Keratinocyte (primary cell): ENCODE measurements around the gene TLR8. TPM values are rescaled to one million over a fixed set of nuclear protein-coding genes. Genes with fewer than 3 reads are reported as not detected.

Source experiments
- DNase-seq: peaks from one replicate; pipeline ENCODE4 v3.0.0-alpha.2; 2011; ENCODE audit warnings: low read depth, missing footprints, low spot score
- FAIRE-seq: peaks from 2 replicates; lab custom pipeline; 2011; peaks lifted over from hg19 to GRCh38; lab: Jason Lieb, UNC
- H2AFZ ChIP-seq: 2 replicates; pipeline ENCODE4 v1.6.0; 2012; ENCODE audit warnings: low read length, control low read depth, inconsistent platforms; ENCODE audit not compliant: control insufficient read depth
- H3K27ac ChIP-seq: 2 replicates; pipeline ENCODE4 v1.5.1; 2011; ENCODE audit warnings: low read length; ENCODE audit not compliant: control insufficient read depth, insufficient read depth
- H3K27me3 ChIP-seq: 3 replicates; pipeline ENCODE4 v1.6.0; 2011; ENCODE audit warnings: low read length; ENCODE audit not compliant: control insufficient read depth, insufficient read depth; ENCODE audit errors: extremely low read depth
- H3K36me3 ChIP-seq, 2 experiments: 2 replicates in 1 of 2; 3 replicates in 1 of 2; pipeline ENCODE4 v1.5.1; 2011; ENCODE audit warnings: low read length in 2 of 2, mild to moderate bottlenecking in 1 of 2; ENCODE audit not compliant: control insufficient read depth in 2 of 2, insufficient read depth in 2 of 2; ENCODE audit errors: extremely low read depth in 1 of 2
- H3K4me1 ChIP-seq: 3 replicates; pipeline ENCODE4 v1.5.1; 2011; ENCODE audit warnings: low read length; ENCODE audit not compliant: control insufficient read depth, insufficient read depth; ENCODE audit errors: extremely low read depth
- H3K4me2 ChIP-seq: 3 replicates; pipeline ENCODE4 v1.6.0; 2011; ENCODE audit warnings: low read depth, low read length; ENCODE audit not compliant: control insufficient read depth, insufficient read depth; ENCODE audit errors: extremely low read depth
- H3K4me3 ChIP-seq, 3 experiments: fragments of 200-600 bp in 1 of 3; sonication (generic) in 1 of 3; 2 replicates in 2 of 3; 3 replicates in 1 of 3; pipeline ENCODE4 v1.5.1; 2011 to 2016; ENCODE audit warnings: low read length in 3 of 3, mild to moderate bottlenecking in 3 of 3, control low read depth in 2 of 3, inconsistent platforms in 1 of 3, low read depth in 1 of 3, mixed read lengths in 1 of 3, mixed run types in 1 of 3, moderate library complexity in 1 of 3; ENCODE audit not compliant: control insufficient read depth in 2 of 3, insufficient read depth in 2 of 3; ENCODE audit errors: extremely low read depth in 1 of 3
- H3K79me2 ChIP-seq: 2 replicates; pipeline ENCODE4 v1.6.0; 2012; ENCODE audit warnings: low read length; ENCODE audit not compliant: control insufficient read depth, insufficient read depth
- H3K9ac ChIP-seq: 3 replicates; pipeline ENCODE4 v1.6.0; 2011; ENCODE audit warnings: low read length; ENCODE audit not compliant: control insufficient read depth, insufficient read depth; ENCODE audit errors: extremely low read depth
- H3K9me1 ChIP-seq: 3 replicates; pipeline ENCODE4 v1.6.0; 2011; ENCODE audit warnings: low read length; ENCODE audit not compliant: control insufficient read depth, insufficient read depth; ENCODE audit errors: extremely low read depth
- H3K9me3 ChIP-seq: 2 replicates; pipeline ENCODE4 v1.5.1; 2012; ENCODE audit warnings: low read depth, low read length; ENCODE audit not compliant: control insufficient read depth
- H4K20me1 ChIP-seq: 3 replicates; pipeline ENCODE4 v1.6.0; 2011; ENCODE audit warnings: low read length; ENCODE audit not compliant: control insufficient read depth, insufficient read depth; ENCODE audit errors: extremely low read depth
- CTCF ChIP-seq, 3 experiments: IDR thresholded peaks in 1 of 3; conservative IDR thresholded peaks in 1 of 3; optimal IDR thresholded peaks in 1 of 3; 2 replicates in 2 of 3; 3 replicates in 1 of 3; pipeline versions ENCODE3 to v1.5.1; 2011; ENCODE audit warnings: low read length in 3 of 3, mild to moderate bottlenecking in 3 of 3, moderate library complexity in 2 of 3, control low read depth in 1 of 3, inconsistent platforms in 1 of 3; ENCODE audit not compliant: insufficient read depth in 2 of 3; ENCODE audit errors: extremely low read depth in 1 of 3
- EZH2 ChIP-seq: IDR thresholded peaks from one replicate; pipeline ENCODE4 v1.6.1; 2012; ENCODE audit warnings: inconsistent platforms, mild to moderate bottlenecking, low read length, moderate library complexity
- dilution Hi-C: fragments of 300-500 bp; cut with MboI; formaldehyde crosslinking; loops from one replicate; pipeline ENCODE4 v1.7.0; 2020; ENCODE audit warnings: low sequenced_read_pairs; ENCODE audit not compliant: extremely low pct_ligation_motif_present
- polyA minus RNA-seq, 3 experiments: library from RNA; depleted of rRNA, polyadenylated mRNA; stranded (reverse); fragments of >200 nt; gene quantifications; 1 replicate in 1 of 3; 2 replicates in 1 of 3; 3 replicates in 1 of 3; pipeline ENCODE4 v1.2.3, GENCODE V29; 2011
- polyA plus RNA-seq, 5 experiments: library from polyadenylated mRNA; depleted of rRNA in 3 of 5; stranded (reverse) in 3 of 5; stranded (forward) in 1 of 5; unstranded in 1 of 5; fragments of >200 nt; gene quantifications; 1 replicate in 1 of 5; 2 replicates in 3 of 5; 3 replicates in 1 of 5; pipeline versions ENCODE4 v1.2.1 to v1.2.3, GENCODE V29; 2011 to 2012; ENCODE audit warnings: missing spikeins in 2 of 5, low read depth in 1 of 5, low replicate concordance in 1 of 5

The TLR8 gene
- polyA plus RNA-seq (not detected in 3 replicates), polyA minus RNA-seq (not detected in 3 replicates)
- polyA plus RNA-seq (2011; ENCODE audit: low read depth) = not detected
- not detected in 2 replicates for polyA plus RNA-seq (2011; cell fraction: cytosol; rRNA removed)
- polyA plus RNA-seq (2011; cell fraction: nucleus; rRNA removed) = not detected in 2 replicates
- not detected in 2 replicates for polyA plus RNA-seq (2012; ENCODE audit: low replicate concordance)
- polyA minus RNA-seq (2011; cell fraction: cytosol; rRNA and poly(A)+ RNA removed) = not detected
- 0.11 TPM in 1 of 2 replicates, not detected in the other for polyA minus RNA-seq (2011; cell fraction: nucleus; rRNA and poly(A)+ RNA removed)

- dilution Hi-C loops = no loop called here
- H3K36me3 ChIP-seq = no peaks in the 10 kb centered on the region
- no peak for FAIRE-seq
Measured at GRCh38 chrX:12906046-12906761, at the start of gene TLR8. Gene TLR8 (plus strand): TSS chrX:12906620. CDS start chrX:12906707, 87 bp downstream.

DNA sequence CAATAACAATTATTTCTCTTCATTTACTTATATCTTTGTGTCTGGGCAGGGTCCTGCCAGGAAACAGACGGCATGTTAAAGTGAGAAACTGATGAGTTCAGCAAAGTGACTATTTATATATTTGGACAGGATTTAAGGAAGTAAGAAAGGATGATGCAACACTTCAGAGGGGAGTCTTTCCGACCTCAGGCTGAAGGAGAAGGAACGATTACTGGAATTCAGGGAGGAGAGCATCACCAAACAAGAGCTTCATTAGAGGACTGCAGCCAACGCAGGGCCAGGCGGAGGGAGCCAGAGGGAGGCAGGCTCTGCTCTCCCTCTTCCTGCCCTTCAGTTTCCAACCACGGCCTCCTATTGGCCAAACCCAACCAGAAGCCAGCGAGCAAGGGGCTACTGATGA lies 41.1 kb upstream of the TLR8 start:
- no peaks in the 10 kb centered on the region for H3K27me3 ChIP-seq
- H3K9me1 ChIP-seq = no peaks in the 10 kb centered on the region
- dilution Hi-C loops = no loop called here
- H3K4me2 ChIP-seq = no peak overlapping the region
- no peak overlapping the region for H2AFZ ChIP-seq
- no peak overlapping the region for H3K9ac ChIP-seq
- no peaks in the 10 kb centered on the region for H3K79me2 ChIP-seq
- H3K4me1 ChIP-seq = no peaks in the 10 kb centered on the region
- no peak overlapping the region for H3K4me3 ChIP-seq
- no peaks in the 10 kb centered on the region for H3K9me3 ChIP-seq
- no peak for DNase-seq
- no peak for TF ChIP-seq CTCF (optimal IDR thresholded peaks at IDR 0.05 in 1 of 3, IDR thresholded peaks at IDR 0.05 in 1 of 3, conservative IDR thresholded peaks at IDR 0.05 in 1 of 3; ENCODE audit: extremely low read depth in 1 of 3, insufficient read depth in 2 of 3, low read length in 3 of 3)
- TF ChIP-seq EZH2 = no peak
- no peak for FAIRE-seq
- H4K20me1 ChIP-seq = no peaks in the 10 kb centered on the region
- no peaks in the 10 kb centered on the region for H3K36me3 ChIP-seq
- no peak overlapping the region for H3K27ac ChIP-seq

More at GRCh38 chrX:12906046-12906761, at the start of gene TLR8:
- H3K4me1 ChIP-seq = no peaks in the 10 kb centered on the region
- peaks cover 4% of the 10 kb centered on the region for H3K27me3 ChIP-seq
- H3K27ac ChIP-seq = no peak within 1 kb of the TSS
- no peaks in the 10 kb centered on the region for H3K79me2 ChIP-seq
- H3K4me2 ChIP-seq = no peak within 1 kb of the TSS
- H3K9ac ChIP-seq = no peak within 1 kb of the TSS
- H4K20me1 ChIP-seq = no peaks in the 10 kb centered on the region
- no peaks in the 10 kb centered on the region for H3K9me1 ChIP-seq
- H3K4me3 ChIP-seq = no peak within 1 kb of the TSS
- no peaks in the 10 kb centered on the region for H3K9me3 ChIP-seq
- TF ChIP-seq EZH2 (no peak), CTCF (optimal IDR thresholded peaks at IDR 0.05 in 1 of 3, IDR thresholded peaks at IDR 0.05 in 1 of 3, conservative IDR thresholded peaks at IDR 0.05 in 1 of 3; ENCODE audit: extremely low read depth in 1 of 3, insufficient read depth in 2 of 3, low read length in 3 of 3) (no peak)
- H2AFZ ChIP-seq = no peak within 1 kb of the TSS
- no peak for DNase-seq
